H1 (cell line): ENCODE data around the gene LRRC43. TPM values are rescaled to one million over a fixed set of nuclear protein-coding genes. Genes with fewer than 3 reads are reported as not detected.
A peak's percentile ranks its signal among the peaks of the same experiment; 100 is the strongest.
"Not testable (repeated sequence)": the region's sequence is repeated elsewhere in the genome, so short reads cannot be mapped to it uniquely, and the experiment has no call there.

Experiments
- CTCF ChIA-PET: fragments of 300-600 bp; sonication (Branson Sonifier 250); formaldehyde crosslinking; loops from one replicate; lab custom pipeline; 2021; ENCODE audit not compliant: partially characterized antibody; lab: Charles Lee
- POLR2A ChIA-PET: fragments of 300-600 bp; sonication (Branson Sonifier 250); formaldehyde crosslinking; loops from one replicate; lab custom pipeline; 2021; ENCODE audit warnings: inconsistent platforms; ENCODE audit not compliant: partially characterized antibody; lab: Charles Lee
- DNase-seq, 2 experiments: peaks; one replicate each; pipeline versions ENCODE4 v3.0.0 to v3.0.0-alpha.2; 2010 to 2022; ENCODE audit warnings: low spot score in 2 of 2, low read depth in 1 of 2, mixed read lengths in 1 of 2
- FAIRE-seq: peaks from 2 replicates; lab custom pipeline; 2011; peaks lifted over from hg19 to GRCh38; lab: Jason Lieb, UNC
- H2AFZ ChIP-seq: 2 replicates; pipeline ENCODE4 v1.8.1; 2012; ENCODE audit warnings: low read length, inconsistent platforms
- H2AK5ac ChIP-seq: 2 replicates; pipeline ENCODE4 v1.6.1; 2013; ENCODE audit warnings: low read depth, low read length
- H2BK120ac ChIP-seq: replicated peaks from 2 replicates; pipeline ENCODE3; 2013; ENCODE audit warnings: low read depth, low read length, inconsistent platforms
- H2BK12ac ChIP-seq: 2 replicates; pipeline ENCODE4 v1.6.1; 2013; ENCODE audit warnings: low read depth, low read length
- H2BK15ac ChIP-seq: 2 replicates; pipeline ENCODE4 v1.6.1; 2013; ENCODE audit warnings: low read length
- H2BK20ac ChIP-seq: 2 replicates; pipeline ENCODE4 v1.6.1; 2013; ENCODE audit warnings: low read length
- H2BK5ac ChIP-seq: 2 replicates; pipeline ENCODE4 v1.6.1; 2013; ENCODE audit warnings: low read depth, low read length
- H3K14ac ChIP-seq: 2 replicates; pipeline ENCODE4 v1.6.1; 2013; ENCODE audit warnings: inconsistent platforms; ENCODE audit not compliant: insufficient read length
- H3K18ac ChIP-seq: 2 replicates; pipeline ENCODE4 v1.6.1; 2013; ENCODE audit warnings: low read length; ENCODE audit errors: extremely low read depth
- H3K23ac ChIP-seq: 2 replicates; pipeline ENCODE4 v1.6.1; 2013; ENCODE audit warnings: inconsistent platforms; ENCODE audit not compliant: insufficient read length
- H3K23me2 ChIP-seq: 2 replicates; pipeline ENCODE4 v1.6.1; 2013; ENCODE audit warnings: low read depth, low read length
- H3K27ac ChIP-seq: 2 replicates; pipeline ENCODE4 v1.6.1; 2011; ENCODE audit warnings: low read depth, low read length, inconsistent platforms
- H3K27me3 ChIP-seq, 4 experiments: replicated peaks in 1 of 4; 1 replicate in 1 of 4; 2 replicates in 3 of 4; pipeline versions ENCODE4 v1.6.1 to v1.8.1; 2011 to 2013; ENCODE audit warnings: low read length in 3 of 4, mild to moderate bottlenecking in 3 of 4, inconsistent platforms in 2 of 4, mixed read lengths in 2 of 4, moderate library complexity in 1 of 4; ENCODE audit not compliant: control insufficient read depth in 3 of 4, insufficient read depth in 3 of 4; ENCODE audit errors: extremely low read depth in 1 of 4
- H3K36me3 ChIP-seq, 4 experiments: 2 replicates each; pipeline versions ENCODE4 v1.6.1 to v1.8.1; 2011 to 2013; ENCODE audit warnings: mild to moderate bottlenecking in 4 of 4, low read length in 3 of 4, moderate library complexity in 2 of 4, control low read depth in 1 of 4, inconsistent platforms in 1 of 4; ENCODE audit not compliant: insufficient read depth in 4 of 4, control insufficient read depth in 2 of 4
- H3K4ac ChIP-seq: replicated peaks from 2 replicates; pipeline ENCODE3; 2013; ENCODE audit warnings: low read length, low read depth, mixed read lengths, inconsistent platforms; ENCODE audit not compliant: insufficient read length
- H3K4me1 ChIP-seq, 4 experiments: replicated peaks in 1 of 4; 1 replicate in 1 of 4; 2 replicates in 3 of 4; pipeline versions ENCODE4 v1.6.1 to v1.8.1; 2011 to 2013; ENCODE audit warnings: low read length in 3 of 4, inconsistent platforms in 2 of 4, mixed read lengths in 1 of 4; ENCODE audit not compliant: insufficient read depth in 4 of 4, control insufficient read depth in 3 of 4
- H3K4me2 ChIP-seq, 2 experiments: 2 replicates each; pipeline versions ENCODE4 v1.6.1 to v1.8.1; 2011 to 2013; ENCODE audit warnings: low read depth in 2 of 2, low read length in 2 of 2, control low read depth in 1 of 2, inconsistent platforms in 1 of 2, mild to moderate bottlenecking in 1 of 2; ENCODE audit not compliant: insufficient read depth in 1 of 2
- H3K4me3 ChIP-seq, 4 experiments: fragments of 200-600, 300-600 bp in 1 of 4; sonication (generic), shearing (Covaris generic), sonication (Bioruptor Twin) in 1 of 4; 2 replicates each; pipeline versions ENCODE4 v1.5.1 to v1.8.1; 2011 to 2016; ENCODE audit warnings: low read length in 4 of 4, low read depth in 3 of 4, control low read depth in 2 of 4, inconsistent platforms in 2 of 4, mild to moderate bottlenecking in 2 of 4, mixed read lengths in 1 of 4, moderate library complexity in 1 of 4; ENCODE audit not compliant: insufficient read depth in 2 of 4; ENCODE audit errors: extremely low read depth in 1 of 4
- H3K56ac ChIP-seq: replicated peaks from 2 replicates; pipeline ENCODE3; 2013; ENCODE audit warnings: low read depth, mild to moderate bottlenecking, mixed read lengths, low read length, inconsistent platforms; ENCODE audit not compliant: insufficient read length
- H3K79me1 ChIP-seq: 2 replicates; pipeline ENCODE4 v1.6.1; 2013; ENCODE audit warnings: low read depth, low read length, control low read depth
- H3K79me2 ChIP-seq, 2 experiments: 2 replicates each; pipeline versions ENCODE4 v1.6.1 to v1.8.1; 2012 to 2013; ENCODE audit warnings: low read length in 2 of 2, mild to moderate bottlenecking in 2 of 2, inconsistent platforms in 1 of 2; ENCODE audit not compliant: insufficient read depth in 2 of 2, control insufficient read depth in 1 of 2
- H3K9ac ChIP-seq, 4 experiments: replicated peaks in 1 of 4; 1 replicate in 1 of 4; 2 replicates in 3 of 4; pipeline versions ENCODE4 v1.6.1 to v1.8.1; 2011 to 2013; ENCODE audit warnings: low read depth in 3 of 4, low read length in 3 of 4, control low read depth in 2 of 4, mild to moderate bottlenecking in 2 of 4, moderate library complexity in 2 of 4, inconsistent platforms in 1 of 4; ENCODE audit errors: extremely low read depth in 1 of 4
- H3K9me3 ChIP-seq, 2 experiments: 2 replicates each; pipeline versions ENCODE4 v1.6.1 to v1.8.1; 2012 to 2013; ENCODE audit warnings: mild to moderate bottlenecking in 2 of 2, moderate library complexity in 2 of 2, control low read depth in 1 of 2, inconsistent platforms in 1 of 2, low read depth in 1 of 2, low read length in 1 of 2, mixed read lengths in 1 of 2; ENCODE audit not compliant: insufficient read depth in 2 of 2
- H4K20me1 ChIP-seq, 2 experiments: replicated peaks in 1 of 2; 2 replicates each; pipeline versions ENCODE3 to v1.8.1; 2011 to 2013; ENCODE audit warnings: inconsistent platforms in 2 of 2, low read length in 2 of 2, mild to moderate bottlenecking in 1 of 2; ENCODE audit not compliant: insufficient read depth in 2 of 2, control insufficient read depth in 1 of 2
- H4K5ac ChIP-seq: 2 replicates; pipeline ENCODE4 v1.6.1; 2013; ENCODE audit warnings: low read length, low read depth, mixed read lengths, inconsistent platforms; ENCODE audit not compliant: insufficient read length
- H4K8ac ChIP-seq: 2 replicates; pipeline ENCODE4 v1.8.0; 2013; ENCODE audit warnings: mild to moderate bottlenecking, moderate library complexity, low read length, inconsistent platforms; ENCODE audit not compliant: insufficient read depth; ENCODE audit errors: extremely low read depth
- H4K91ac ChIP-seq: replicated peaks from 2 replicates; pipeline ENCODE3; 2013; ENCODE audit warnings: low read length, mixed read lengths, inconsistent platforms; ENCODE audit not compliant: insufficient read length
- WGBS, 2 experiments: shearing (Covaris generic) in 1 of 2; methylation state at CpG; one replicate each; pipeline versions ENCODE4 v1.1.6 to v1.1.7; 2013 to 2015; ENCODE audit warnings: low lambda C conversion rate in 2 of 2, mixed read lengths in 2 of 2, inconsistent platforms in 1 of 2, low coverage in 1 of 2, missing lambda C conversion rate in 1 of 2; ENCODE audit not compliant: insufficient replicate concordance in 2 of 2, insufficient coverage in 1 of 2, insufficient read length in 1 of 2; ENCODE audit errors: extremely low coverage in 1 of 2, missing lambda C conversion rate in 1 of 2; 5-methylcytosine and 5-hydroxymethylcytosine counted together
- polyA plus RNA-seq, 7 experiments: library from polyadenylated mRNA; depleted of rRNA in 3 of 7; stranded (reverse) in 5 of 7; unstranded in 2 of 7; fragments of >200 nt in 5 of 7; fragments of 200-250 nt in 2 of 7; gene quantifications; 1 replicate in 5 of 7; 2 replicates in 1 of 7; 4 replicates in 1 of 7; pipeline versions ENCODE4 v1.2.1 to v1.2.3, GENCODE V29; 2011 to 2013; ENCODE audit warnings: missing spikeins in 2 of 7, mixed read lengths in 2 of 7
- total RNA-seq: library from RNA; stranded (reverse); fragmentation: NEBNext Ultra II Directional; extraction: Animal tissue kit (Norgen Biotek cat#: 25700); gene quantifications from 2 replicates; pipeline ENCODE4 v1.2.1, GENCODE V29; 2021

LRRC43 gene
- total and polyA plus RNA-seq, 2 of the 8 experiments (the other 6 are each of a cell fraction or from before 2014, with no cell fraction given) = 0.35 to 0.44 TPM

DNA sequence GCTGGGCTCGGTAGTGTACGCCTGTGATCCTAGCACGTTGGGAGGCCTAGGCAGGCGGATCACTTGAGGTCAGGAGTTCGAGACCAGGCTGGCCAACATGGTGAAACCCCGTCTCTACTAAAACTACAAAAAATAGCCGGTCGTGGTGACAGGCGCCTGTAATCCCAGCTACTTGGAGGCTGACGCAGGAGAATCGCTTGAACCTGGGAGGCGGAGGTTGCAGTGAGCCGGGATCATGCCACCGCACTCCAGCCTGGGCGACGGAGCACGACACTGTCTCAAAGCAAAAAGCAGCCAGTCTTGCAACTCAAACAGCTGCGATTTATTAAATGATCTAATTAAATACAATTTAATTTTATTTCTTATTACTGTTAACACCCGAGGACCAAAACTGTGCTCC, 19.9 kb downstream of the LRRC43 start:
- peaks cover 9 to 44% (median 27%) of the 10 kb centered on the region in 4 experiments; a peak in 6 of 7 replicates for H3K27me3 ChIP-seq
- H3K36me3 ChIP-seq = peaks cover 0 to 13% (median 7%) of the 10 kb centered on the region in 4 experiments; a peak in 5 of 8 replicates
- H3K27ac ChIP-seq, H2BK5ac ChIP-seq, H3K9me3 ChIP-seq, H3K4ac ChIP-seq, H2BK120ac ChIP-seq, H2BK12ac ChIP-seq, H3K4me1 ChIP-seq, H4K5ac ChIP-seq, H3K23ac ChIP-seq, H3K79me1 ChIP-seq, H3K9ac ChIP-seq, DNase-seq, FAIRE-seq, H3K23me2 ChIP-seq, H3K14ac ChIP-seq, H2BK15ac ChIP-seq, H4K8ac ChIP-seq, H2AK5ac ChIP-seq, H4K91ac ChIP-seq, H3K56ac ChIP-seq, H2BK20ac ChIP-seq, H3K79me2 ChIP-seq: not testable (repeated sequence)
- H3K4me3 ChIP-seq = peak overlapping the region; percentile 29 to 74 (median 54); a peak in 7 of 8 replicates
- peak overlapping the region; percentile 5; the same call in 1 of the 2 replicates for H3K18ac ChIP-seq
- WGBS, 2 experiments = 69% methylated on average over 18 of the region's 19 CpGs; no CpG with 5 or more reads in 1 of the 2 experiments
- peaks cover 8 to 14% of the 10 kb centered on the region in 2 experiments for H4K20me1 ChIP-seq
- H2AFZ ChIP-seq = 0 out of 2 replicates have a peak overlapping the region, but pooled peaks have one; percentile 97
- ChIA-PET CTCF (interaction anchor here (1.1 to 4.0 kb wide), 3 partner anchors 9 to 65 kb away, joined by 3 to 18 read pairs (median 3); no protein-coding TSS in a partner anchor), POLR2A (interaction anchor here (0.8 to 17.6 kb wide), 3 partner anchors 9 to 363 kb away, joined by 3 to 230 read pairs (median 4); partner anchors contain the start of gene DIABLO)
- H3K4me2 ChIP-seq = peak overlapping the region; percentile 60 to 98
